ENCODE results near the gene SPDYE4.

DNA sequence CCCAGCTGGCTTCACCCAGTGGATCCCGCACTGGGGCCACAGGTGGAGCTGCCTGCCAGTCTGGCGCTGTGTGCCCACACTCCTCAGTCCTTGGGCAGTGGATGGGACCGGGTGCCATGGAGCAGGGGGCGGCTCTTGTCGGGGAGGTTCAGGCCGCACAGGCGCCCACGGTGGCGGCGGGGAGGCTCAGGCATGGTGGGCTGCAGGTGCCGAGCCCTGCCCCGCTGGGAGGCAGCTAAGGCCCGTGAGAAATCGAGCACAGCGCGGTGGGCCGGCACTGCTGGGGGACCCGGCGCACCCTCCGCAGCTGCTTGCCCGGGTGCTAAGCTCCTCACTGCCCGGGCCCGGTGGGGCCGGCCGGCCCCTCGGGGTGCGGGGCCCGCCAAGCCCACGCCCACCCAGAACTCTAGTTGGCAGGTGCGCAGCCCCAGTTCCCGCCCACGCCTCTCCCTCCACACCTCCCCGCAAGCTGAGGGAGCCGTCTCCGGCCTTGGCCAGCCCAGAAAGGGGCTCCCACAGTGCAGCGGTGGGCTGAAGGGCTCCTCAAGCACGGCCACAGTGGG lies 40.3 kb downstream of the SPDYE4 start:
- TF ChIP-seq, protein P1, sequence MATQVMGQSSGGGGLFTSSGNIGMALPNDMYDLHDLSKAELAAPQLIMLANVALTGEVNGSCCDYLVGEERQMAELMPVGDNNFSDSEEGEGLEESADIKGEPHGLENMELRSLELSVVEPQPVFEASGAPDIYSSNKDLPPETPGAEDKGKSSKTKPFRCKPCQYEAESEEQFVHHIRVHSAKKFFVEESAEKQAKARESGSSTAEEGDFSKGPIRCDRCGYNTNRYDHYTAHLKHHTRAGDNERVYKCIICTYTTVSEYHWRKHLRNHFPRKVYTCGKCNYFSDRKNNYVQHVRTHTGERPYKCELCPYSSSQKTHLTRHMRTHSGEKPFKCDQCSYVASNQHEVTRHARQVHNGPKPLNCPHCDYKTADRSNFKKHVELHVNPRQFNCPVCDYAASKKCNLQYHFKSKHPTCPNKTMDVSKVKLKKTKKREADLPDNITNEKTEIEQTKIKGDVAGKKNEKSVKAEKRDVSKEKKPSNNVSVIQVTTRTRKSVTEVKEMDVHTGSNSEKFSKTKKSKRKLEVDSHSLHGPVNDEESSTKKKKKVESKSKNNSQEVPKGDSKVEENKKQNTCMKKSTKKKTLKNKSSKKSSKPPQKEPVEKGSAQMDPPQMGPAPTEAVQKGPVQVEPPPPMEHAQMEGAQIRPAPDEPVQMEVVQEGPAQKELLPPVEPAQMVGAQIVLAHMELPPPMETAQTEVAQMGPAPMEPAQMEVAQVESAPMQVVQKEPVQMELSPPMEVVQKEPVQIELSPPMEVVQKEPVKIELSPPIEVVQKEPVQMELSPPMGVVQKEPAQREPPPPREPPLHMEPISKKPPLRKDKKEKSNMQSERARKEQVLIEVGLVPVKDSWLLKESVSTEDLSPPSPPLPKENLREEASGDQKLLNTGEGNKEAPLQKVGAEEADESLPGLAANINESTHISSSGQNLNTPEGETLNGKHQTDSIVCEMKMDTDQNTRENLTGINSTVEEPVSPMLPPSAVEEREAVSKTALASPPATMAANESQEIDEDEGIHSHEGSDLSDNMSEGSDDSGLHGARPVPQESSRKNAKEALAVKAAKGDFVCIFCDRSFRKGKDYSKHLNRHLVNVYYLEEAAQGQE (IDR thresholded peaks at IDR 0.05; ENCODE audit: insufficient read depth in 1 of 2, low read depth in 2 of 2, low read length in 1 of 2): no peak
- TF ChIP-seq, protein P2, sequence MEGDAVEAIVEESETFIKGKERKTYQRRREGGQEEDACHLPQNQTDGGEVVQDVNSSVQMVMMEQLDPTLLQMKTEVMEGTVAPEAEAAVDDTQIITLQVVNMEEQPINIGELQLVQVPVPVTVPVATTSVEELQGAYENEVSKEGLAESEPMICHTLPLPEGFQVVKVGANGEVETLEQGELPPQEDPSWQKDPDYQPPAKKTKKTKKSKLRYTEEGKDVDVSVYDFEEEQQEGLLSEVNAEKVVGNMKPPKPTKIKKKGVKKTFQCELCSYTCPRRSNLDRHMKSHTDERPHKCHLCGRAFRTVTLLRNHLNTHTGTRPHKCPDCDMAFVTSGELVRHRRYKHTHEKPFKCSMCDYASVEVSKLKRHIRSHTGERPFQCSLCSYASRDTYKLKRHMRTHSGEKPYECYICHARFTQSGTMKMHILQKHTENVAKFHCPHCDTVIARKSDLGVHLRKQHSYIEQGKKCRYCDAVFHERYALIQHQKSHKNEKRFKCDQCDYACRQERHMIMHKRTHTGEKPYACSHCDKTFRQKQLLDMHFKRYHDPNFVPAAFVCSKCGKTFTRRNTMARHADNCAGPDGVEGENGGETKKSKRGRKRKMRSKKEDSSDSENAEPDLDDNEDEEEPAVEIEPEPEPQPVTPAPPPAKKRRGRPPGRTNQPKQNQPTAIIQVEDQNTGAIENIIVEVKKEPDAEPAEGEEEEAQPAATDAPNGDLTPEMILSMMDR (IDR thresholded peaks at IDR 0.05): no peak
- TF ChIP-seq POLR2AphosphoS5 (IDR thresholded peaks at IDR 0.05; ENCODE audit: low read depth, low read length) (no peak), TCF7L2 (IDR thresholded peaks at IDR 0.05; ENCODE audit: low read depth, low read length) (no peak)
